GM12801 (cell line): ENCODE measurements around the gene HTT-AS.

Experiments
- CTCF ChIP-seq: IDR thresholded peaks from one replicate; pipeline ENCODE4 v1.5.1; 2011; ENCODE audit warnings: control low read depth; ENCODE audit not compliant: insufficient read length; ENCODE audit errors: extremely low read depth

Gene HTT-AS

DNA sequence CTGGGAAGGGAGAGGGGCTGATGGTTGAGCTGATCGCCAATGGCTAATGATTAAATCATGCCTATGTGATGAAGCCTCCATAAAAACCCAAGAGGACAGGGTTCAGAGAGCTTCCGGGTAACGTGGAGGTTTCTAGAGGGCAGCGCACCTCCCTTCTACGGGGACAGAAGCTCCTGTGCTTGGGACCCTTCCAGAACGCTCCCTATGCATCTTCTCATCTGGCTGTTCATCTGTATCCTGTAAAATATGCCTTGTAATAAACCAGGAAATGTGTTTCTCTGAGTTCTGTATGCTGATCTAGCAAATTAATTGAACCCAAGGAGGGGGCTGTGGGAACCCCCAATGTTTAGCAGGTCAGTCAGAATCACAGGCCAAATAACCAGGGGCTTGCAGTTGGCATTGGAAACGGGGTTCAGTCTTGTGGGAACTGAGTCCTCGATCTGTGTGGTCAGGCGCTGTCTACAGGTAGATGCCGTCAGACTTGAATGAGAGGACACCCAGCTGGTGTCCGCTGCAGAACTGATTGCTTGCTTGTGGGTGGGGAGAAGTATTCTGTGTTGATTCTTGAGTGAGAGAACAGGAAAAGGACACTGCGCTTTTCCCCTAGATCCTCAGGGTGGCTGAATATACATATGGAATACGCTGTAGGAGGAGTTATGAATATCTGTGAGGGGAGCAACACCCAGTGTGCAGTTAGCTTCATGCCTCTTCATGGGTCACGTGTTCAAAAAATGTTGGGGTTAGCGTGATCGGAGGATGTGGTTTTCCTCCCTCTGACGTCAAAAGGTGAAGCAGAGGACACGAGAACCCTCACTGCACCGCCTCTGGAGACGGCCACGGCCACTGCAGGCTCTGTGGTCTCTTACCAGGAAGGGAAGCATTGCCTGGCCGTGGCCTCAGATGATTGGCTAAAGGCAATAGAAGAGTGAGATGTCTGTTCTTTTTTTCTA is 29.2 kb downstream of the HTT-AS start:
- no peak for TF ChIP-seq CTCF

- TF ChIP-seq CTCF = no peak
Measured at GRCh38 chr4:3043282-3044020, 30.9 kb downstream of the HTT-AS start.

DNA sequence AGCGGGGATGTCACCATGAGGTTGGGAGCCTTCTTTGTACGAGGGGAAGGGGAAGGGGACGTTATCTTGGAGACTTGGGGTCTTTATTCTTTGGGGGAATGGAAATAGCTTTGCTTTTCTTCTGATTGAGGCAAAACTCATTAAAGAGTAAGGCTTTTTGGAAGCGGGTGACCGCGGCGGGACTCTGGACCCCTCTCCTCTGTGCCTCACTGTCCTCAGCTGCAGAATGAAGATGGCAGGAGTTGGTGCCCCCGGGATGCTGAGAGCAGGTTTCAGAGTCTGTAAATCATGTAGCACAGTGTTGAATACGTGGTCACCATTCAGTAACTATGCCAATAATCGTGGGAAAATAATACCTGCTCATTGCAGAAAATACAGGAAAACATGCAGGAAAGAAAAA is 32.1 kb downstream of the HTT-AS start:
- TF ChIP-seq CTCF = no peak

GRCh38 chr4:3041192-3042142 is 32.9 kb downstream of the HTT-AS start:
- no peak for TF ChIP-seq CTCF

- TF ChIP-seq CTCF = no peak
Measured at GRCh38 chr4:3040452-3041191, 33.7 kb downstream of the HTT-AS start.

- no peak for TF ChIP-seq CTCF
Measured at GRCh38 chr4:3039706-3040366, 34.5 kb downstream of the HTT-AS start.
